K562 (cell line): ENCODE data around the gene KLHDC2. TPM values are rescaled to one million over a fixed set of nuclear protein-coding genes. Genes with fewer than 3 reads are reported as not detected.

Source experiments
- ATAC-seq: fragments of 200-7000 bp; cut with Tn5 transposase; 3 replicates; pipeline ENCODE4 v1.9.1; 2020; ENCODE audit warnings: moderate library complexity
- BruUV-seq: library from RNA; stranded (reverse); fragments of 400-500 nt; replicated peaks from 2 replicates; lab custom pipeline; 2021; lab: Mats Ljungman, UMichigan
- CTCF ChIA-PET: fragments of 300-600 bp; formaldehyde crosslinking; extraction: SDS; loops from one replicate; lab custom pipeline; 2021; ENCODE audit warnings: low intra/inter-chr PET ratio; lab: Yijun Ruan, JAX
- POLR2A ChIA-PET: fragments of 300-600, 350-650 bp; sonication (Branson Sonifier 250); formaldehyde crosslinking; extraction: SDS; loops from one replicate; lab custom pipeline; 2021; ENCODE audit warnings: antibody characterized with exemption, inconsistent platforms; lab: Yijun Ruan, JAX
- DNase-seq, 4 experiments: peaks; one replicate each; pipeline versions ENCODE4 v3.0.0 to v3.0.0-alpha.2; 2011 to 2018; ENCODE audit warnings: low spot score in 3 of 4, mixed read lengths in 3 of 4; ENCODE audit errors: extremely low read depth in 1 of 4
- FAIRE-seq: peaks from 2 replicates; lab custom pipeline; 2011; peaks lifted over from hg19 to GRCh38; lab: Jason Lieb, UNC
- H2AFZ ChIP-seq: 2 replicates; pipeline ENCODE4 v1.6.0; 2011; ENCODE audit warnings: low read depth, low read length, control low read depth, inconsistent platforms
- H3K27ac ChIP-seq: fragments of 200-600 bp; 3 replicates; pipeline ENCODE4 v1.8.0; 2011; ENCODE audit warnings: low read depth, mild to moderate bottlenecking, control low read depth, inconsistent platforms, low read length, moderate library complexity, mixed read lengths; ENCODE audit errors: extremely low read depth
- H3K27me3 ChIP-seq, 2 experiments: fragments of 300-600 bp in 1 of 2; 2 replicates in 1 of 2; 3 replicates in 1 of 2; pipeline versions ENCODE4 v1.6.0 to v1.8.0; 2011; ENCODE audit warnings: inconsistent platforms in 2 of 2, low read length in 2 of 2, mild to moderate bottlenecking in 1 of 2, mixed read lengths in 1 of 2, moderate library complexity in 1 of 2; ENCODE audit not compliant: control insufficient read depth in 2 of 2, insufficient read depth in 2 of 2
- H3K36me3 ChIP-seq: fragments of 300-600 bp; 3 replicates; pipeline ENCODE4 v1.8.0; 2011; ENCODE audit warnings: mild to moderate bottlenecking, low read length, inconsistent platforms; ENCODE audit not compliant: control insufficient read depth, insufficient read depth
- H3K4me1 ChIP-seq, 2 experiments: fragments of 200-600 bp in 1 of 2; replicated peaks in 1 of 2; 2 replicates in 1 of 2; 3 replicates in 1 of 2; pipeline versions ENCODE4 v1.5.1 to v1.8.0; 2011; ENCODE audit warnings: inconsistent platforms in 2 of 2, low read length in 2 of 2, mild to moderate bottlenecking in 1 of 2, mixed read lengths in 1 of 2, moderate library complexity in 1 of 2; ENCODE audit not compliant: control insufficient read depth in 2 of 2, insufficient read depth in 2 of 2
- H3K4me2 ChIP-seq: 2 replicates; pipeline ENCODE4 v1.6.1; 2011; ENCODE audit warnings: low read length, control low read depth, inconsistent platforms, mixed read lengths; ENCODE audit not compliant: insufficient read depth
- H3K4me3 ChIP-seq: fragments of 200-600 bp; sonication (generic), shearing (Covaris generic); 2 replicates; pipeline ENCODE4 v1.5.1; 2016; ENCODE audit warnings: control low read depth, inconsistent platforms
- H3K79me2 ChIP-seq: fragments of 200-600 bp; 3 replicates; pipeline ENCODE4 v1.8.0; 2011; ENCODE audit warnings: low read length, inconsistent platforms; ENCODE audit not compliant: control insufficient read depth, insufficient read depth
- H3K9ac ChIP-seq, 2 experiments: 2 replicates each; pipeline versions ENCODE4 v1.6.0 to v1.6.1; 2011; ENCODE audit warnings: low read depth in 2 of 2, low read length in 2 of 2, control low read depth in 1 of 2, inconsistent platforms in 1 of 2, mild to moderate bottlenecking in 1 of 2, mixed read lengths in 1 of 2; ENCODE audit not compliant: insufficient read depth in 1 of 2
- H3K9me1 ChIP-seq: one replicate; pipeline ENCODE4 v1.6.0; 2011; ENCODE audit warnings: inconsistent platforms, mild to moderate bottlenecking, low read length, moderate library complexity; ENCODE audit not compliant: control insufficient read depth, insufficient read depth
- H3K9me3 ChIP-seq: replicated peaks from 2 replicates; pipeline ENCODE4 v1.5.1; 2011; ENCODE audit warnings: low read depth, low read length, inconsistent platforms; ENCODE audit not compliant: control insufficient read depth, insufficient read depth
- H4K20me1 ChIP-seq: replicated peaks from 2 replicates; pipeline ENCODE4 v1.6.1; 2011; ENCODE audit warnings: low read length, inconsistent platforms, mixed read lengths; ENCODE audit not compliant: control insufficient read depth, insufficient read depth
- PCBP2 ChIP-seq: fragments of 200-400 bp; formaldehyde crosslinking; IDR thresholded peaks from 2 replicates; pipeline ENCODE4 v1.6.1; 2018; ENCODE audit warnings: low read length, low read depth, mild to moderate bottlenecking, moderate library complexity; ENCODE audit not compliant: poor library complexity, severe bottlenecking
- YY1 ChIP-seq, 3 experiments: IDR thresholded peaks; 2 replicates each; pipeline ENCODE4 v1.6.1; 2011; ENCODE audit warnings: low read length in 2 of 3, mild to moderate bottlenecking in 2 of 3, moderate library complexity in 2 of 3, borderline replicate concordance in 1 of 3, control low read depth in 1 of 3, low read depth in 1 of 3; ENCODE audit not compliant: insufficient read depth in 3 of 3, insufficient replicate concordance in 2 of 3, control insufficient read depth in 1 of 3, insufficient read length in 1 of 3; ENCODE audit errors: extremely low read depth in 1 of 3
- WGBS: fragments of 100-300 bp; shearing (Covaris generic); methylation state at CpG from one replicate; pipeline ENCODE4 v1.1.6; 2016; ENCODE audit warnings: low coverage, mixed read lengths; ENCODE audit not compliant: insufficient coverage; ENCODE audit errors: missing lambda C conversion rate; 5-methylcytosine and 5-hydroxymethylcytosine counted together
- in situ Hi-C: fragments of 300-500 bp; cut with MboI; formaldehyde crosslinking; loops from 4 replicates; pipeline ENCODE4 v1.15.0; 2018; ENCODE audit warnings: inconsistent platforms, mixed read lengths
- intact Hi-C: fragments of 100-400 bp; cut with micrococcal nuclease; formaldehyde crosslinking; loops from 2 replicates; pipeline ENCODE4 v1.14.2; 2022
- polyA plus RNA-seq, 8 experiments: library from polyadenylated mRNA; depleted of rRNA in 4 of 8; stranded (reverse) in 5 of 8; unstranded in 3 of 8; fragments of >200 nt; fragmentation: Nextera tagmentation in 2 of 8; fragmentation: Illumina TruSeq in 1 of 8; extraction: Ambion mirVana in 2 of 8; extraction: Trizol in 1 of 8; gene quantifications; 2 replicates each; pipeline versions ENCODE4 v1.2.1 to v1.2.3, GENCODE V29; 2011 to 2014; ENCODE audit warnings: inconsistent platforms in 1 of 8, missing spikeins in 1 of 8
- total RNA-seq, 7 experiments: library from RNA; depleted of rRNA in 6 of 7; stranded (reverse); fragments of >200 nt in 6 of 7; fragmentation: Illumina TruSeq in 2 of 7; extraction: Trizol in 2 of 7; gene quantifications; 2 replicates each; pipeline versions ENCODE4 v1.2.1 to v1.2.3, GENCODE V29; 2011 to 2021; ENCODE audit warnings: low replicate concordance in 1 of 7
- TF ChIP-seq, protein P1 (sequence below): fragments of 450-650 bp; IDR thresholded peaks from 2 replicates; pipeline ENCODE4 v1.6.1; 2016

KLHDC2 gene
- total and polyA plus RNA-seq, 9 of the 15 experiments (the other 6 are each of a cell fraction or from before 2014, with no cell fraction given) = 6.3 to 41.7 (median 20.0) TPM

GRCh38 chr14:49769581-49770211, 1.7 kb downstream of the KLHDC2 start:
- no peak for FAIRE-seq
- Histone ChIP-seq H3K79me2 (peaks cover 32% of the 10 kb centered on the region), H3K27me3 (no peaks in the 10 kb centered on the region), H3K9me3 (no peaks in the 10 kb centered on the region), H3K27ac (peak overlapping the region; percentile 99), H3K36me3 (peaks cover under 1% of the 10 kb centered on the region; the same call in 2 of the 3 replicates), H3K4me2 (peak overlapping the region; percentile 95), H3K9me1 (no peaks in the 10 kb centered on the region), H3K9ac (peak overlapping the region; percentile 79 to 94; a peak in 3 of 4 replicates), H3K4me1 (peaks cover 17 to 20% of the 10 kb centered on the region in 2 experiments; a peak in 4 of 5 replicates), H4K20me1 (no peaks in the 10 kb centered on the region), H2AFZ (no peak overlapping the region), H3K4me3 (peak overlapping the region; percentile 93)
- TF ChIP-seq, protein P1, sequence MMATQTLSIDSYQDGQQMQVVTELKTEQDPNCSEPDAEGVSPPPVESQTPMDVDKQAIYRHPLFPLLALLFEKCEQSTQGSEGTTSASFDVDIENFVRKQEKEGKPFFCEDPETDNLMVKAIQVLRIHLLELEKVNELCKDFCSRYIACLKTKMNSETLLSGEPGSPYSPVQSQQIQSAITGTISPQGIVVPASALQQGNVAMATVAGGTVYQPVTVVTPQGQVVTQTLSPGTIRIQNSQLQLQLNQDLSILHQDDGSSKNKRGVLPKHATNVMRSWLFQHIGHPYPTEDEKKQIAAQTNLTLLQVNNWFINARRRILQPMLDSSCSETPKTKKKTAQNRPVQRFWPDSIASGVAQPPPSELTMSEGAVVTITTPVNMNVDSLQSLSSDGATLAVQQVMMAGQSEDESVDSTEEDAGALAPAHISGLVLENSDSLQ = peak; percentile 25; the same call in 1 of the 2 replicates
- TF ChIP-seq YY1 (IDR thresholded peaks at IDR 0.05; ENCODE audit: borderline replicate concordance in 1 of 3, control insufficient read depth in 1 of 3, extremely low read depth in 1 of 3, insufficient read depth in 3 of 3, insufficient read length in 1 of 3, insufficient replicate concordance in 2 of 3, low read depth in 1 of 3, low read length in 2 of 3) = peak in 2 of 3 experiments; percentile 10 to 57
- no peak for TF ChIP-seq PCBP2
- ATAC-seq = peak; percentile 4; the same call in 1 of the 3 replicates
- no TSS peak for BruUV-seq
- ChIA-PET CTCF (no interaction called here), POLR2A (interaction anchor here (0.6 to 5.4 kb wide), 8 partner anchors 11 to 224 kb away, joined by 3 to 31 read pairs (median 4); partner anchors contain the start of genes MGAT2, POLE2 and RPL36AL)
- 5% methylated on average over 12 of the region's 15 CpGs for WGBS
- DNase-seq = peak in 1 of 4 experiments; percentile 16
- in situ Hi-C loops = loop anchor here (5.0 kb wide), 1 partner anchor 82 kb away; the partner anchor contains the start of gene POLE2
- intact Hi-C loops = loop anchor here (2.0 to 5.0 kb wide), 2 partner anchors 79 to 137 kb away; no protein-coding TSS in a partner anchor
